Measurements from ENCODE around the gene MYCN. TPM values are rescaled to one million over a fixed set of nuclear protein-coding genes. Genes with fewer than 3 reads are reported as not detected.

MYCN gene
- total and polyA plus RNA-seq, 2 of the 13 experiments (the other 11 are each of a cell fraction or from before 2014, with no cell fraction given): not detected

GRCh38 chr2:15893085-15893484, 47.3 kb upstream of the MYCN start (continued):
- TF ChIP-seq PBX3 (CRISPR knock-in tag; IDR thresholded peaks at IDR 0.05; ENCODE audit: borderline replicate concordance) (no peak), KDM5B (CRISPR knock-in tag; IDR thresholded peaks at IDR 0.05; ENCODE audit: borderline replicate concordance) (no peak), ZKSCAN1 (IDR thresholded peaks at IDR 0.05; ENCODE audit: low read length) (no peak), PITX1 (CRISPR knock-in tag; IDR thresholded peaks at IDR 0.05) (no peak), ZNF20 (CRISPR knock-in tag; IDR thresholded peaks at IDR 0.05) (no peak), ZNF646 (CRISPR knock-in tag; IDR thresholded peaks at IDR 0.05) (no peak), ZNF260 (CRISPR knock-in tag; IDR thresholded peaks at IDR 0.05; ENCODE audit: borderline replicate concordance, low read depth) (no peak), RORA (CRISPR knock-in tag; IDR thresholded peaks at IDR 0.05) (no peak), SYNCRIP (IDR thresholded peaks at IDR 0.05; ENCODE audit: insufficient read depth, low read depth, low read length) (no peak), CREM (IDR thresholded peaks at IDR 0.05) (no peak), CREM (CRISPR knock-in tag; IDR thresholded peaks at IDR 0.05) (no peak)

Data from HepG2 (cell line).